ENCODE results near the gene GRPR.

GRCh38 chrX:16171944-16172343 lies 48.6 kb downstream of the GRPR start:
- TF ChIP-seq POLR2A (IDR thresholded peaks at IDR 0.05) (no peak), CTCF (IDR thresholded peaks at IDR 0.05) (no peak)
